ENCODE results near the gene CEP20. TPM values are rescaled to one million over a fixed set of nuclear protein-coding genes. Genes with fewer than 3 reads are reported as not detected.

CEP20 gene
- total RNA-seq, 1 donor from 2014 or later, result 36.9 TPM

GRCh38 chr16:15900901-15901500 is 12.6 kb upstream of the CEP20 start:
- TF ChIP-seq CTCF (IDR thresholded peaks at IDR 0.05; ENCODE audit: insufficient read depth, low read length, poor library complexity, severe bottlenecking), result no peak
- no peaks in the 10 kb centered on the region for H3K27me3 ChIP-seq (ENCODE audit: control insufficient read depth, insufficient read depth, low read length)
- DNase-seq (ENCODE audit: low read depth), result no peak
- no peaks in the 10 kb centered on the region for H3K36me3 ChIP-seq (ENCODE audit: control insufficient read depth, insufficient read depth, low read length)
- H3K4me3 ChIP-seq (ENCODE audit: low read depth, low read length), result no peak overlapping the region

GRCh38 chr16:15900357-15900756 is 12.0 kb upstream of the CEP20 start:
- no peaks in the 10 kb centered on the region for H3K27me3 ChIP-seq (ENCODE audit: control insufficient read depth, insufficient read depth, low read length)
- no peaks in the 10 kb centered on the region for H3K36me3 ChIP-seq (ENCODE audit: control insufficient read depth, insufficient read depth, low read length)
- no peak overlapping the region for H3K4me3 ChIP-seq (ENCODE audit: low read depth, low read length)
- DNase-seq (ENCODE audit: low read depth), result no peak
- TF ChIP-seq CTCF (IDR thresholded peaks at IDR 0.05; ENCODE audit: insufficient read depth, low read length, poor library complexity, severe bottlenecking), result no peak

GRCh38 chr16:15899538-15900100 is 11.2 kb upstream of the CEP20 start:
- TF ChIP-seq CTCF (IDR thresholded peaks at IDR 0.05; ENCODE audit: insufficient read depth, low read length, poor library complexity, severe bottlenecking), result no peak
- Histone ChIP-seq H3K4me3 (ENCODE audit: low read depth, low read length) (no peak overlapping the region), H3K36me3 (ENCODE audit: control insufficient read depth, insufficient read depth, low read length) (no peaks in the 10 kb centered on the region), H3K27me3 (ENCODE audit: control insufficient read depth, insufficient read depth, low read length) (no peaks in the 10 kb centered on the region)
- DNase-seq (ENCODE audit: low read depth), result peak; percentile 95

- Histone ChIP-seq H3K4me3 (ENCODE audit: low read depth, low read length) (no peak overlapping the region), H3K36me3 (ENCODE audit: control insufficient read depth, insufficient read depth, low read length) (no peaks in the 10 kb centered on the region), H3K27me3 (ENCODE audit: control insufficient read depth, insufficient read depth, low read length) (no peaks in the 10 kb centered on the region)
- no peak for TF ChIP-seq CTCF (IDR thresholded peaks at IDR 0.05; ENCODE audit: insufficient read depth, low read length, poor library complexity, severe bottlenecking)
- DNase-seq (ENCODE audit: low read depth), result no peak
Measured at GRCh38 chr16:15898654-15899053, 10.3 kb upstream of the CEP20 start.

- DNase-seq (ENCODE audit: low read depth), result no peak
- no peak for TF ChIP-seq CTCF (IDR thresholded peaks at IDR 0.05; ENCODE audit: insufficient read depth, low read length, poor library complexity, severe bottlenecking)
- Histone ChIP-seq H3K27me3 (ENCODE audit: control insufficient read depth, insufficient read depth, low read length) (no peaks in the 10 kb centered on the region), H3K4me3 (ENCODE audit: low read depth, low read length) (no peak overlapping the region), H3K36me3 (ENCODE audit: control insufficient read depth, insufficient read depth, low read length) (no peaks in the 10 kb centered on the region)
Measured at GRCh38 chr16:15897834-15898254, 9.4 kb upstream of the CEP20 start.
